8988T (cell line): Measurements from ENCODE around the gene TXK.

Experiments used
- DNase-seq: peaks from one replicate; pipeline ENCODE4 v3.0.0; 2011

TXK gene

GRCh38 chr4:48100256-48100655 lies 33.8 kb downstream of the TXK start:
- no peak for DNase-seq

GRCh38 chr4:48095441-48095840 lies 38.6 kb downstream of the TXK start:
- no peak for DNase-seq

- no peak for DNase-seq
Observed at GRCh38 chr4:48093991-48094416, 40.0 kb downstream of the TXK start.

GRCh38 chr4:48090621-48091020 lies 43.4 kb downstream of the TXK start:
- DNase-seq = no peak

- no peak for DNase-seq
Observed at GRCh38 chr4:48085821-48086589, 48.0 kb downstream of the TXK start.

- DNase-seq = no peak
Observed at GRCh38 chr4:48082956-48083355, 51.1 kb downstream of the TXK start.

GRCh38 chr4:48081196-48081595 lies 52.9 kb downstream of the TXK start:
- no peak for DNase-seq

- DNase-seq = no peak
Observed at GRCh38 chr4:48079972-48080391, 54.1 kb downstream of the TXK start.

- no peak for DNase-seq
Observed at GRCh38 chr4:48078862-48079655, 55.0 kb downstream of the TXK start.

GRCh38 chr4:48078425-48078824 lies 55.6 kb downstream of the TXK start:
- no peak for DNase-seq

GRCh38 chr4:48074657-48075056 lies 59.4 kb downstream of the TXK start:
- DNase-seq = no peak

- no peak for DNase-seq
Observed at GRCh38 chr4:48073567-48074103, 60.4 kb downstream of the TXK start.

- no peak for DNase-seq
Observed at GRCh38 chr4:48071191-48071590, 62.9 kb downstream of the TXK start.

- DNase-seq = no peak
Observed at GRCh38 chr4:48069026-48069425, 65.0 kb downstream of the TXK start.

GRCh38 chr4:48068182-48068581 lies 65.9 kb downstream of the TXK start:
- no peak for DNase-seq

- DNase-seq = no peak
Observed at GRCh38 chr4:48067536-48067935, 66.5 kb downstream of the TXK start.

GRCh38 chr4:48065587-48066052 lies 68.4 kb downstream of the TXK start:
- DNase-seq = no peak

- DNase-seq = no peak
Observed at GRCh38 chr4:48064349-48064748, 69.7 kb downstream of the TXK start.

GRCh38 chr4:48058617-48059530 lies 75.2 kb downstream of the TXK start:
- DNase-seq = no peak

GRCh38 chr4:48051078-48051477 lies 83.0 kb downstream of the TXK start:
- DNase-seq = no peak

GRCh38 chr4:48049483-48049882 lies 84.6 kb downstream of the TXK start:
- DNase-seq = no peak

- DNase-seq = no peak
Observed at GRCh38 chr4:48047896-48048295, 86.2 kb downstream of the TXK start.

- no peak for DNase-seq
Observed at GRCh38 chr4:48047421-48047844, 86.6 kb downstream of the TXK start.
